ENCODE measurements around the gene GDAP1L1.

The GDAP1L1 gene

DNA sequence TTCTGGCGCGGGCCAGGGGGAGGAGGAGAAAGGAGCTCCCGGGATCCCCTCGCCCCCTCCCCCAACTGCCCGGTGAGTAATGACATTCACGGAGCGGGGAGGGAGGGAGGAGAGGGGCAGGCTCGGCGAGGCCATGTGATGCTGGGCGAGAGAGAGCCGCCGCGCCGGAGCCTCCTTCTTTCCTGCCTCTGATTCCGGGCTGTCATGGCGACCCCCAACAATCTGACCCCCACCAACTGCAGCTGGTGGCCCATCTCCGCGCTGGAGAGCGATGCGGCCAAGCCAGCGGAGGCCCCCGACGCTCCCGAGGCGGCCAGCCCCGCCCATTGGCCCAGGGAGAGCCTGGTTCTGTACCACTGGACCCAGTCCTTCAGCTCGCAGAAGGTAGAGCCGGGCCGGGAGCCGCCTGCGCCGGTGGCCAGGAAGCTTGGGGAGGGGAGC lies at the start of gene GDAP1L1:
GDAP1L1 (plus strand) TSS at position 178 of the 441 bp plus-strand sequence; CDS start at position 205, 27 bp downstream.
- no peak for DNase-seq (ENCODE audit: low read depth in 2 of 2)

DNA sequence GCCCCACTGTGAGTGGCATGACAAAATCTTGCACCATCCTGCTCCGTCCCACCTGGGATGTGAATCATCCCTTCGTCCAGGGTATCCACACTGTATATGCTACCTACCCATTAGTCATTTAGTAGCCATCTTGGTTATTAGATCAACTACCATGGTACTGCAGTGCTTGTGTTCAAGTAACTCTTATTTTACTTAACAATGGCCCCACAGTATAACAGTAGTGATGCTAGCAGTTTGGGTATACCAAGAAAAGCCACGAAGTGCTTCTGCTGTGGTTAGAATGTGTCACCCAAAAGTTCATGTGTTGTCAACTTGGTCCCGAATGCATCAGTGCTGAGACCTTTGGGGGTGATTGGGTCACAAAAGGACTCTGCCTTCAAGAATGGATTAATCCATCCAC lies 48.2 kb upstream of the GDAP1L1 start:
- peak in 1 of 2 donors; percentile 30 for DNase-seq (ENCODE audit: low read depth in 2 of 2)

DNA sequence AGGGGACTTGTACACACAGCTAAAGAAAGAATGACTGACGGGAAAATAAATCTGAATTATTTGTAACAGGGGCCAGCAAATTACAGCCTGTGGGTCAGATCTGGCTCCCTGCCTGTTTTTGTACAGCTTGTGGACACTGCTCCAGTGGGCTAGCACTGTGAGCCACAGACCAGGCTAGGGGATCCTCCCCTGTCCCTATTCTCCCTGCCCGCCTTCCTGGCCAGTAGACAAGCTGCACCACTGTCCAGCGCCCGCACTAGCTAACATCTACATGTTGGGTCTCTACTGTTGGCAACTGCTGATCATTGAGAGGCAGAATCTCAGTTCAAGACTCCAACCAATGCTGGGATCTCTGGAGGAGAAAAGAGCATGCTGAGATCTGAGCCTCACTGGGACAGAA lies 47.2 kb upstream of the GDAP1L1 start:
- DNase-seq (ENCODE audit: low read depth in 2 of 2): no peak

DNA sequence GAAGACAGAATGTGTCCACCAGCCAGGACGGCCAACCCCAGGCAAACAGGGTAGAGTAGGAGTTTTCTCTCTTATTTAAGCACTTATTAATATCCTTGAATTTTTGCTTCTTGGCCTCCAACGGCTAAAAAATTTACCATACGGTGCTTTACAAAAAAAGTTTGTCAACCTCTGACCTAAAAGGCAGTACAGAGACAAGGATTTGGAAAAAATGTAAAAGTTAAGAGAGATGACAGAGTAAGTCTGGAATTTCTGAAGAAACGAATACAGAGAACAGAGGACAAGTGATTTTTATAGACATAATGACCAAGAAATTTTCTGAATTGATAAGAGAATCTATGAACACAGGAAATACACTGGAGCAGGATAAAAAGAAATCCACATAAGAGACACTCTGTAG lies 46.7 kb upstream of the GDAP1L1 start:
- no peak for DNase-seq (ENCODE audit: low read depth in 2 of 2)

DNA sequence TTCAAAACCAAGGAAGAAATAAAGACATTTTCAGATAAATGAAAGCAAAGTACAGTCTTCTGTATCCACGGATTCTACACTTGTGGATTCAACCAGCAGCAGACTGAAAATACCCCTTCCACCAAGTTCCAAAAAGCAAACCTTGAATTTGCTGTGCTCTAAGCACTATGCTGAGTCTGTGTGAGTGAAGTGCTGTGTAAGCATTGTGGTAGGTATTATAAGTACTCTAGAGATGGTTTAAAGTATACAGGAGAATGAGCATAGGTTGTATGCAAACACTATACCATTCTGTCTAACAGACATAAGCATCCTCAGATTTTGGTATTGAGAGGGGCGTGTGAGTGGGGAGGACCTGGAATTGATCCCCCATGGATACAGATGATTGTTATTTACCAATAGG lies 46.1 kb upstream of the GDAP1L1 start:
- no peak for DNase-seq (ENCODE audit: low read depth in 2 of 2)

DNA sequence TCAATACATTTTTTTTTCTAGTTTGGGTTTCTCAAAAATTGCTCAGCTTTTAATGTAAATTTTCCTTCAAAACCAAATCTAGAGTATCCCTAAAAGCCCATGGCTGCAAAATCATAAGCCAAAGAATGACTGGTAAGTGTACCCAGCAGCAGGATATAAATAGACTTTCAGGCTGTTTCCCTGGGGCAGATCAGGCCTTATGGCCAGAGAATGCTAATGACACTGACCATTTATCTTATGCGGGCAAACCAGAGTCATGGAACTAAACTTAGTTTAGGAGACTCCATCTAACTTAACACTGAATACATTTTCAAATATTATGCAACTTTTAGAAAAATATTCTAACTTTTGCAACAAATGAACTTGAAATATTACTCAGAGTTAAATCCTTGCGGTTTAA lies 43.9 kb upstream of the GDAP1L1 start:
- DNase-seq (ENCODE audit: low read depth in 2 of 2): no peak

DNA sequence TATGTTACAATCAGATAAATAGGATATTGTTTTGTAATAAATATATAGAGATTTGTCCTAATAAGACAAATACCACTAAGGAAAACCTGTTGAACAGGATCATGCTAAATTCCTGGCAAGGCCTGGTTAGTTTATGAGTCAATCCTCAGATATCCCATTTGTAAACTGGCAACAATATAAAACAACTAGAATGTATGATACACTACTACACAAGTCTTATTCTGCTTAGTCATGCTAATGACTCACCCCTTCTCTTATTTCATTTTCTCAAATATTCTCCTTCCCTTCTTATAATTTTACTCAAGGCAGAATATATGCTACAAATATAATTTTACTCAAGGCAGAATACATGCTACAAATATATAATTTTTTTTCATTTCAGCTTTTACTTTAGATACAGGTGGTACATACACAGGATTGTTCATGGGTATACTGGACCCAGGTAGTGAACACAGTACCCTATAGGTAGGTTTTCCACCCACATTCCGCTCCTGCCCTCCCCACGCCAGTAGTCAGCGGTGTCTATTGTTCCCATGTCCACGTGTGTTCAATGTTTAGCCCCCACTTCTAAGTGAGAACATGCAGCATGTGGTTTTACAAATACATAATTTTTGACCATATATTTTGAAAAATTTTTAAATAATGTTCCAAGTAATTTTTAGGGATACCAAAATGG lies 42.8 kb upstream of the GDAP1L1 start:
- no peak for DNase-seq (ENCODE audit: low read depth in 2 of 2)

DNA sequence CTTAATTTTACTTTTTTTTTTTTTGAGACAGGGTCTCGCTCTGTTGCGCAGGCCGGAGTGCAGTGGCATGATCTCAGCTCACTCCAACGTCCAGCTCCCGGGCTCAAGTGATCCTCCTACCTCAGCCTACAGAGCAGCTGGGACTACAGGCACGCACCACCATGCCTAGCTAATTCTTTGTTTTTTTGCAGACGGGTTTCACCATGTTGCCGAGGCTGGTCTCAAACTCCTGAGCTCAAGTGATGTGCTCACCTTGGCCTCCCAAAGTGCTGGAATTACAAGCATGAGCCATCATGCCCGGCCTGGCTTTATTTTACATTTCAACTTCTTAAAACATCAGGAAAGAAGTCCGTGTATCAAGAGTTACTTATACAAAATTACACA lies 42.3 kb upstream of the GDAP1L1 start:
- DNase-seq (ENCODE audit: low read depth in 2 of 2): no peak

DNA sequence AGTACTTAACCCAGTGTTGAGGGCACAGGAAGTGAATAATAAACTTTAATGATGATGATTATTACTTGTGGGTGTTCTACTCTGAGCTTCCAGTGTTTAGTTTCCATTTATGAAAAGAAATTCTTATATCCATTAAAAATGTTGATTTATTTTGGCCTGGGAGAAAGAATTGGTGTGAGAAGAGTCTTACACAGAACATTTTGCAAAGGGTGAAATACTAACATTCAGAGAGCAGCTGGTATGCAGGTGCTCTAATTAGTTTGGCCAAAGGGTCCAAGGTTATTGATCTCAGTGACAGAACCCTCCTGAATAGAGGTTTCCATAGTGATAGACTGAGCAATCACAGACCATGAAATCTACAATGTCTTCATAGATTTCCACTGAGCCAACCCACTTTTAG lies 41.0 kb upstream of the GDAP1L1 start:
- DNase-seq (ENCODE audit: low read depth in 2 of 2): no peak

DNA sequence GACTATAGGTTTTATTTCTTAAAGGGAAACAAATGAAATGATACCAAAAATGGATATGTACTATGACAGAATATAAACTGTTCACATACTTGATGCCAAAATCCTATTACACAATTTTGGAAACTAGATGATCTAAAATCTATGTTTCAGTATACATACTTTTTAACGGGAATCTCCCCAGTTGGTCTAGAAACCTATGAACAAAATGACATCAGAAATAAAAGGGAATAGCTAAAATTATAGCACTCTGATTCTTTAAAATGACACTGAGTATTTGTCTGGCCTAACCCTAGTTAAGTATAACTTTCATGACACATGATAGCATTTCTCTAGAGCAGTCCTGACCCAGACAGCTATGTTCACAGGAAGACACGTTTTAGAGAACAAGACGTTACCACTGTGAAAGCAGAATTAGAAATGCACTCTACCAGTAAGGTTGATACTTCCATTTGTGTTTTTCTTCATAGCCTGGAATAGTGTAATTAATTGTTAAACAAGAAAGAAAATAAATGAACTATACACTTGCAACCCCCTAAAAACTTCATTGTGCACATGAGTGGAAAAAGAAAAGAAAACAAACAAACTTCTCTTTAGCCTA lies 39.9 kb upstream of the GDAP1L1 start:
- no peak for DNase-seq (ENCODE audit: low read depth in 2 of 2)

DNA sequence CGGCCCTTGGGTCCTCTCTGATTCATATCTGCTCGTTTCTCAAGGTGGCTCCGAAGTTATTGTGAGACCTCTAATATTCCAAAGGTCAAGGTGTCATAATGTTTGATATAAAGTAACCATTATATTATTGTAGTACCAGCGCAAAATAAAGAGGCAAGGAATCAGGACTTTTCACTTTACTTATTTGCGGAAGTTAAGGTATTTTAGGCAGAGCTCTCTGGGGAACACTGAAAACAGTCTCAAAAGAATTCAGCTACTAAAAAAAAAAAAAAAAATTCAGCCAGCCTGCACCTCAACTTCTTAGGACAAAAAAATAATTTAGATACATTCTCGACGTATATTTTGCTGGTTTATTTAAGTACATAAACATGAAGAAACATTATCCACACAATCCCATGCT lies 38.9 kb upstream of the GDAP1L1 start:
- DNase-seq (ENCODE audit: low read depth in 2 of 2): no peak

DNA sequence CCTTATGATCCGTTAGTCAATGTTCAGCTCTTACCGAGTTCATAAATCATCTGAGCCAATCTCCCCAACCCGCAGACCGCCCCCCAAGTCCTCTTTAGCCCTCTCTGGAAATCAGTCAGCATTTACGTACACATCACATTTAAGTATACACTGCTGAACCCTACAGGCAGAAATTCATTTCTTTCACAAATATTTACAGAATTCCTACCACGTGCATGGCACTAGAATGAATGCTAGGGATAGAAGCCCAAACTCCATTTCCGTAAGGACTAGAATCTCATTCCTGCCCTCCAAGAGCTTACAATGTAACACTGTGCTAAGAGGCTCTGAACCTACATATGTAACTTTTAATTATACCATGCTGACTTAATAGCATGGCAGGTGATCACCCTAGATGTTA lies 38.3 kb upstream of the GDAP1L1 start:
- DNase-seq (ENCODE audit: low read depth in 2 of 2): no peak

DNA sequence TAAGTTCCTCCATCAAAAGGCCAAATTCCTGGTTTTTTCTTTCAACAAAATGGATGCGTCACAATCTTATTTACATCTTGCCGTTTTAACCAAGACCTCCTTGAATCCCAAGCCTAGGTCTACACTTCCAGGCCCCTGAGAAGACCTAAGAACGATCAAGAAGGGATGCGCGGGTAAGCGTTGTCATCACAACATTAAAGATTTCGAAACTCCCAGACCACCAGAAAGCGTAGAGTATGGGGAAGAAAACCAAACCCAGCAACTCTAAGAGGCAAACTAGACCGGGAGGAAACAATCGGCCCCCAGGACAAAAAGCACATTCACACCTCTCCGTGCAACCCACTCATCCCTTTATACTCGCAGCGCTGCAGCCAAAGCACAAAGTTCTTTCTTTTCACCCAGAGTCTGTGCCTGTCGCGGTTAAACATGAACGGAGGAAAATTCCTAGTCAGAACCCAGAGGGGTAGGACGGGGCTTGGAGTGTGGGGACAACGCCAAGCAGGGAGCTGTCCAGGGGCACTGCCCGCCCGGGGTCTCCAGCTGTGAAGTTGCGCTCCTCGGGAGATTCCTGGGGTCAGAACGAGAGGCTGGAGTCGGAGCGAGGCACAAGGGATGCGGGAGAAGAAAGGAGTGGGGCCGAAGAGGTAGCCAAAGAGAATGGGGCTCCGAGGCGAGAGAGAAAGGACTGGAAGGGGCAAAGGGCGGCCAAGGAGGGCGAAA lies 37.3 kb upstream of the GDAP1L1 start:
- DNase-seq (ENCODE audit: low read depth in 2 of 2): no peak

DNA sequence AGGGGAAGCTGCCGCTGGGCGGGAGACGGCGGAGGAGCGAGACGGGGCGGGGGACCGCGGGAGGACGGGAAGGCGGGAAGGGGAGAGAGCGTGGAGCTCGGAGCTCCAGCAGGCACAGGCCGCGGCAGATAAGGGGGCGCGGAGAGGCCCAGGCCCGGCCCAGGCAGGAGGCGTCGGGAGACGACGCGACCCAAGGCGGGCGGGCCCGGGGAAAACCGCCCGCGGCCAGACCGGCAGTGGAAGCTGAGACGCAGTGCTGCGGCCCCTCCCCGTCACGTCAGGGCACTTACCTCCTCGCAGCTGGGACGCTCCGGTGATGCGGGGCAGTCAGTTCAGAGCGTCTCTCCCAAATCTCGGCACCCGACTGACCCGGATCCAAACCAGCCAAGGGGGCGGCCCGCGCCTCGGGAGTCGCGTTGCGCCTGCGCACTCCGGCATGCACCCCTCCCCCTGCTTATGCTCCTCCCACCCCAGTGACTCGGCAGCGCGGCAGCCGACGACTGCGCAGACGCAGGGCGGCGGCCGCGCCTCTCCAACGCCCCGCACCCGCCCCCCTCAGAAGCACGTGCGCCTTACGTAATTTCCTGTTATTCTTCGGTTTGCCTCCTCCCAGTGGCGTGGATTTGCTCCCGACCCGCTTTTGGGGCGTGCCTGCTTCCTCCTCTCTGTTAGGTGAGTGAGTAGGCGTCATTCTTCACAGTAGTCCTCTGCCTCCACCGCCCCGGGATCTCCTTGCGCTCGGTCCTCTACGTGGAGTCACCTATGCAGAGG lies 36.5 kb upstream of the GDAP1L1 start, which contains the start of gene OSER1:
OSER1 (minus strand) TSS at position 366 of the 771 bp plus-strand sequence. CDS start 3,814 bp downstream, outside the sequence.
- DNase-seq (ENCODE audit: low read depth in 2 of 2): peak; percentile 94 to 96

DNA sequence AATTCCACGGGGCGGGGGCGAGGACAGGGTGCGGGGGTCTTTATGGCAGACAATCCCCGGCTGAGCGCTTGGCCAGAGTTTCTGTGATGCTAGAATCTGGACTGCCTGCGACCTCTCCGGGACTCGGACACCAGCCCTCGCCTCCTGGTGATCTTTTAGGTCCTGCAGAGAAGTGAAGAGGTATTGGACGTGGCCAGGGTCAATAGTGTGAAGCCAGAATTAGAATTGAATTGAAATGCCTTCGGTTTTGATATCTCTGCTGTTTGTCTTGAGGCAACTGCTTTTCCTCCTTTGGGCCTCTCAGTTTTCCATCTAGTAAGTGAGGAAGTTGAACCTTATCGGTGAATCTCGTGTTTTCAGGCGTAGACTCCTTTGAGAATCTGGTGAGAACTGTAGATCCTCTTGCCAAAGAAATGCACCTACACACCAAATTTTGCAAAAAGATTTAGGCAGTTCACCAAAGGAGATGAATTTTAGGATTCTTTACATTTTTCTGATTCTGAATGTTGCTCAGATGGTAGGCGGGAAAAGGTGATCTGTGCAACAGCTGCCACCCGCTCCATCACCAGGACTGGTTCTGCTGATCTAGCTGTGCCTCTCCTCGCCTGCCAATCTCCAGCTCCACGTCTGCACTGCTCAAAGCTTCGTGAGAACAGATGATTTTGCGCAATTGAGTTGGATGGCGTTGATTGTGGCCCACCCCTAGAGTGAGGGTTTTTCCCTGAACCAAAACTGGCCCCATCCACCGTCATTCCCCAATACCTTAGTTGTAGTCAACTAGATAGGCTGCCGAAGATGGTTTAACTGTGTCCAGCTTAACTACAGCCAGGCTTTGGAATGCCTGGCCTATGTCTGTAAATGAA lies 35.7 kb upstream of the GDAP1L1 start:
- no peak for DNase-seq (ENCODE audit: low read depth in 2 of 2)

DNA sequence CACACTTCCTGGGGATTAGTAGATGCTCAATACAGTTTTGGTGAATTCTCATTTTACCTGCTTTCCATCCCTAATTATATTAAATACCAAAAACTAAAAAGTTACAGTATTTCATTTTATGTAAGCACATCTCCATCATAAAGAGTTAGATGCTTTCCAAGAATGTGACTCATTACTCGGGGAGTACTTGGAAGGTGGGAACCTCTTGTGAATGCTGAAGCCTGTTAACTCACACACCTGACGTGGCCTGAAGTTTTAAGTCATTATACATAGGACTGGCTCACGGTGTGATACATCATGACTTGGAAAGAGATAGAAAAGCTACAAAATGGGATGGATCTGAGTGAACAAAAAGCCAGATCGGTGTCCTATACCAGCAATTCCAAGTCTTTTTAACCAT lies 34.3 kb upstream of the GDAP1L1 start:
- no peak for DNase-seq (ENCODE audit: low read depth in 2 of 2)

DNA sequence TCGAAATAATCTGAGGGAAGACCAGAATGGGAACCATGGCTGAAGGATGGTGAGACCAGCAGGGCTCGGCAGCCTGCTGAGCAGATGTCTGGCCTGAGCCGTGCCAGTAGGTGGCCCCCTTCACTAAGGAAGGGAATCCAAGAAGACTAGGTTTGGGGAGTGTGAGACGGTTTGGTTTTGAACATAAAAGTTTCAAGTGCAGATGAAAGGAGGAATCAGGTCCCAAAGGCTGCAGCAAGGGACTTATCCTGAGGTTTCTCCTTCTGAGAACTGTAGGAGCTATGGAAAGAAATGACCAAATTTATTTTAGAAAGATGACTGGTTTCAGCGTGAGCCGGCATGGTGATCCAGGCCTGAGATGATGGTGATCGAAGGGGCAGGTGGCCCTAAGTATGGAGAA lies 32.0 kb upstream of the GDAP1L1 start:
- DNase-seq (ENCODE audit: low read depth in 2 of 2): peak; percentile 60 to 71

DNA sequence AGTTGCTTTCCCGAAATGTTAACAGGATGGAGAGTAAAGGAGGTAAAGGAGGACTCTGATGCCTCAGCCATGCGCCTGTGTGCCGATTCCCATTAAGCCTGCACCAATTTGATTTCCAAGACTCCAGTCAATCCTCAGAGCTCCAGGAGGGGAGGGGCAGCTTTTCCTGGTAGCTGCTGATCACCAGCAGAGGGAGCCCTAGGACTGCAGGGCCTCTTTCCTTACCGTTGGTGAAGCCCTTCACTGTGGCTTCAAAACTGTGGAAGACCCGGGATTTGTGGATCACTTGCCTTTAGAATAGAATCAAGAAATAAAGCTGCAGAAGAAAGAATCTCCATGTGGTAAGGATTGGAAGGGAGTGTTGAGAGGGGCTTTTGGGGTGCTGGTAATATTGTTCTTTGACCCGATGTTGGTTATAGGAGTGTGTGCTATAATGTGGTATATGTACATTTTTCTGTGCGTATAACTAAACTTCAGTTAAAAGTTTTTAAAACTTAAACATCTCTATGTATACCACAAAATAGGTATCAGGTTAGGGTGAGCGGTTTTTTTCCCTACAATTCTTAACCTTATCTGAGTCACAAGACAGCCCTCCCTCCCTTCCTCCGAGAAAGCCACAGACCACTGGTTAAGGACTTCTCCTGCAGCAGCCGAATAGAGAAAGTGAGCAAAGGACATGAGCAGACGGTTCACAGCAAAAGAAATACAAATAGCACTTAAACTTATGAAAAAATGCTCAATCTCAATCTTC lies 29.6 kb upstream of the GDAP1L1 start:
- peak; percentile 48 to 57 for DNase-seq (ENCODE audit: low read depth in 2 of 2)

DNA sequence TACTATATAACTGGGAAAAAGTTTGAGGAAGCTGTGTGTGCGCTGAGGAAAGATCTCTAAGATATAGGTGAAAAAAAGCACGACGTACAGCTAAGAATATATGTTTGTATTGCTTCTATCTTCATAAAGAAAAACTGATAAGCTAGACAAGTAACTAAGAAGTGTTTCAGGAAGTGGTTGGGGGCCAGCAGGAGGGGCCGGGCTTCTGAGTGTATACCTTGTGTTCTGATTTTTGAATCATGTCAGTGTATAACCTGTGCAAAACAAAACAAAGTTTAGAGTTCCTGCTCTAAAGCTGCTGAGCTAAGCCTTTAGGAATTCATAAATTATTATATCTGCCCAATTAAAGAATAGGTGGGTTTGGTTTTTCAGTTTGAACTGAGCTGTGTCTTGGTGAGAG lies 28.7 kb upstream of the GDAP1L1 start:
- peak in 1 of 2 donors; percentile 19 for DNase-seq (ENCODE audit: low read depth in 2 of 2)

DNA sequence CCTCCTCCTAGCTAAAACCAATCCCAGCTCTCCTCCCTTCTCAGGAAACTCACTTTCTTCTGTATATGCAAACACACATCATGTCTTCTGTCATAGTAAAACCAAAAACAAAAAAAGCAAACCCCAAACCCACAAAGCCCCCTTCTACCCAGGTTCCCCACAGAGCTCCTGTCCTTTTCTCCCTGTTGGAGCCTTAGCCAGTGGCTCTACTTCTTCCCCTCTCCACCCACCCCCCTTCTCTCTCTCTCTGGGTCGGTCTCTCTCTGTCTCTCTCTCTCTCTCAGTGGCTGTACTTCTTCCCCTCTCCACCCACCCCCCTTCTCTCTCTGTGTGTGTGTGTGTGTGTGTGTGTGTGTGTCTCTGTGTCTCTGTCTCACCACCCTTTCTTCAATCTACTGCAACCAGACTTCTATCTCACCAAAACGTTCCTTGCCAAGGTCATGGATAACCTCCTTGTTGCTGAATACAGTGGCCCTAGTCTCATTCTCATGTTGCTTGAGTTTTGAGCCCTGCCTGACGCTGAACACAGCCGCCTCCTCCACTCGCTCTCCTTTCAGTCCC lies 27.9 kb upstream of the GDAP1L1 start:
- no peak for DNase-seq (ENCODE audit: low read depth in 2 of 2)

Data from stimulated activated CD4-positive, alpha-beta T cell treated with anti-CD3 and anti-CD28 coated beads, Interleukin-4, amount 100 ng/mL, for 48 hours (primary cell).